K562 (cell line): ENCODE data around the gene DKKL1. TPM values are rescaled to one million over a fixed set of nuclear protein-coding genes. Genes with fewer than 3 reads are reported as not detected.

Experiments
- ATAC-seq: fragments of 200-7000 bp; cut with Tn5 transposase; 3 replicates; pipeline ENCODE4 v1.9.1; 2020; ENCODE audit warnings: moderate library complexity
- BruUV-seq: library from RNA; stranded (reverse); fragments of 400-500 nt; replicated peaks from 2 replicates; lab custom pipeline; 2021; lab: Mats Ljungman, UMichigan
- CTCF ChIA-PET: fragments of 300-600 bp; formaldehyde crosslinking; extraction: SDS; loops from one replicate; lab custom pipeline; 2021; ENCODE audit warnings: low intra/inter-chr PET ratio; lab: Yijun Ruan, JAX
- POLR2A ChIA-PET: fragments of 300-600, 350-650 bp; sonication (Branson Sonifier 250); formaldehyde crosslinking; extraction: SDS; loops from one replicate; lab custom pipeline; 2021; ENCODE audit warnings: antibody characterized with exemption, inconsistent platforms; lab: Yijun Ruan, JAX
- DNase-seq, 4 experiments: peaks; one replicate each; pipeline versions ENCODE4 v3.0.0 to v3.0.0-alpha.2; 2011 to 2018; ENCODE audit warnings: low spot score in 3 of 4, mixed read lengths in 3 of 4; ENCODE audit errors: extremely low read depth in 1 of 4
- FAIRE-seq: peaks from 2 replicates; lab custom pipeline; 2011; peaks lifted over from hg19 to GRCh38; lab: Jason Lieb, UNC
- H2AFZ ChIP-seq: 2 replicates; pipeline ENCODE4 v1.6.0; 2011; ENCODE audit warnings: low read depth, low read length, control low read depth, inconsistent platforms
- H3K27ac ChIP-seq: fragments of 200-600 bp; 3 replicates; pipeline ENCODE4 v1.8.0; 2011; ENCODE audit warnings: low read depth, mild to moderate bottlenecking, control low read depth, inconsistent platforms, low read length, moderate library complexity, mixed read lengths; ENCODE audit errors: extremely low read depth
- H3K27me3 ChIP-seq, 2 experiments: fragments of 300-600 bp in 1 of 2; 2 replicates in 1 of 2; 3 replicates in 1 of 2; pipeline versions ENCODE4 v1.6.0 to v1.8.0; 2011; ENCODE audit warnings: inconsistent platforms in 2 of 2, low read length in 2 of 2, mild to moderate bottlenecking in 1 of 2, mixed read lengths in 1 of 2, moderate library complexity in 1 of 2; ENCODE audit not compliant: control insufficient read depth in 2 of 2, insufficient read depth in 2 of 2
- H3K36me3 ChIP-seq: fragments of 300-600 bp; 3 replicates; pipeline ENCODE4 v1.8.0; 2011; ENCODE audit warnings: mild to moderate bottlenecking, low read length, inconsistent platforms; ENCODE audit not compliant: control insufficient read depth, insufficient read depth
- H3K4me1 ChIP-seq, 2 experiments: fragments of 200-600 bp in 1 of 2; replicated peaks in 1 of 2; 2 replicates in 1 of 2; 3 replicates in 1 of 2; pipeline versions ENCODE4 v1.5.1 to v1.8.0; 2011; ENCODE audit warnings: inconsistent platforms in 2 of 2, low read length in 2 of 2, mild to moderate bottlenecking in 1 of 2, mixed read lengths in 1 of 2, moderate library complexity in 1 of 2; ENCODE audit not compliant: control insufficient read depth in 2 of 2, insufficient read depth in 2 of 2
- H3K4me2 ChIP-seq: 2 replicates; pipeline ENCODE4 v1.6.1; 2011; ENCODE audit warnings: low read length, control low read depth, inconsistent platforms, mixed read lengths; ENCODE audit not compliant: insufficient read depth
- H3K4me3 ChIP-seq: fragments of 200-600 bp; sonication (generic), shearing (Covaris generic); 2 replicates; pipeline ENCODE4 v1.5.1; 2016; ENCODE audit warnings: control low read depth, inconsistent platforms
- H3K79me2 ChIP-seq: fragments of 200-600 bp; 3 replicates; pipeline ENCODE4 v1.8.0; 2011; ENCODE audit warnings: low read length, inconsistent platforms; ENCODE audit not compliant: control insufficient read depth, insufficient read depth
- H3K9ac ChIP-seq, 2 experiments: 2 replicates each; pipeline versions ENCODE4 v1.6.0 to v1.6.1; 2011; ENCODE audit warnings: low read depth in 2 of 2, low read length in 2 of 2, control low read depth in 1 of 2, inconsistent platforms in 1 of 2, mild to moderate bottlenecking in 1 of 2, mixed read lengths in 1 of 2; ENCODE audit not compliant: insufficient read depth in 1 of 2
- H3K9me1 ChIP-seq: one replicate; pipeline ENCODE4 v1.6.0; 2011; ENCODE audit warnings: inconsistent platforms, mild to moderate bottlenecking, low read length, moderate library complexity; ENCODE audit not compliant: control insufficient read depth, insufficient read depth
- H3K9me3 ChIP-seq: replicated peaks from 2 replicates; pipeline ENCODE4 v1.5.1; 2011; ENCODE audit warnings: low read depth, low read length, inconsistent platforms; ENCODE audit not compliant: control insufficient read depth, insufficient read depth
- H4K20me1 ChIP-seq: replicated peaks from 2 replicates; pipeline ENCODE4 v1.6.1; 2011; ENCODE audit warnings: low read length, inconsistent platforms, mixed read lengths; ENCODE audit not compliant: control insufficient read depth, insufficient read depth
- BRD9 ChIP-seq: fragments of 450-650 bp; IDR thresholded peaks from 2 replicates; pipeline ENCODE4 v1.6.1; 2018; ENCODE audit warnings: low read depth; ENCODE audit not compliant: partially characterized antibody
- FIP1L1 ChIP-seq: fragments of 200-400 bp; formaldehyde crosslinking; IDR thresholded peaks from 2 replicates; pipeline ENCODE4 v1.6.1; 2018; ENCODE audit warnings: mild to moderate bottlenecking, low read depth, low read length; ENCODE audit not compliant: poor library complexity, severe bottlenecking
- HLTF ChIP-seq: fragments of 450-650 bp; IDR thresholded peaks from 2 replicates; pipeline ENCODE4 v1.6.1; 2016
- IFI16 ChIP-seq: fragments of 250-450 bp; sonication (Bioruptor Pico); IDR thresholded peaks from 2 replicates; pipeline ENCODE4 v2.1.2; 2022; ENCODE audit warnings: mild to moderate bottlenecking, inconsistent platforms
- KDM1A ChIP-seq, 2 experiments: fragments of 450-650 bp; IDR thresholded peaks; 2 replicates each; pipeline ENCODE4 v1.6.1; 2016; ENCODE audit warnings: mild to moderate bottlenecking in 2 of 2
- L3MBTL2 ChIP-seq: fragments of 450-650 bp; IDR thresholded peaks from 2 replicates; pipeline ENCODE4 v1.6.1; 2016; ENCODE audit warnings: mild to moderate bottlenecking, moderate library complexity
- LEF1 ChIP-seq: fragments of 450-650 bp; IDR thresholded peaks from 2 replicates; pipeline ENCODE4 v1.6.1; 2016; ENCODE audit warnings: mild to moderate bottlenecking
- MTA2 ChIP-seq: fragments of 450-650 bp; IDR thresholded peaks from 2 replicates; pipeline ENCODE4 v1.6.1; 2016; ENCODE audit warnings: low read depth
- NBN ChIP-seq: fragments of 450-650 bp; IDR thresholded peaks from 2 replicates; pipeline ENCODE4 v1.6.1; 2016; ENCODE audit warnings: low read depth, mild to moderate bottlenecking
- NFE2L1 ChIP-seq: fragments of 450-650 bp; IDR thresholded peaks from 2 replicates; pipeline ENCODE4 v1.6.1; 2016; ENCODE audit warnings: missing genetic modification characterization, low read depth, mild to moderate bottlenecking, missing compliant biosample characterization, moderate library complexity, borderline replicate concordance
- NFIC ChIP-seq: fragments of 450-650 bp; IDR thresholded peaks from 2 replicates; pipeline ENCODE4 v1.6.1; 2017; ENCODE audit warnings: mild to moderate bottlenecking, inconsistent platforms
- RAD51 ChIP-seq: fragments of 450-650 bp; IDR thresholded peaks from 2 replicates; pipeline ENCODE4 v1.7.1; 2016; ENCODE audit warnings: low read depth, mild to moderate bottlenecking, borderline replicate concordance
- RCOR1 ChIP-seq, 2 experiments: IDR thresholded peaks; 2 replicates each; pipeline ENCODE4 v1.6.1; 2012; ENCODE audit warnings: low read depth in 2 of 2, low read length in 2 of 2, borderline replicate concordance in 1 of 2, improper control_type of control experiment in 1 of 2
- SLC30A9 ChIP-seq: fragments of 250-450 bp; sonication (Bioruptor Pico); IDR thresholded peaks from 2 replicates; pipeline ENCODE4 v1.8.0; 2022; ENCODE audit warnings: mild to moderate bottlenecking, moderate library complexity
- ZNF133 ChIP-seq: fragments of 250-450 bp; sonication (Bioruptor Pico); IDR thresholded peaks from 2 replicates; pipeline ENCODE4 v1.4.0; 2020; ENCODE audit warnings: mild to moderate bottlenecking
- ZNF23 ChIP-seq: fragments of 250-450 bp; sonication (Bioruptor Pico); IDR thresholded peaks from 2 replicates; pipeline ENCODE4 v1.4.0; 2020; ENCODE audit warnings: mild to moderate bottlenecking
- ZNF232 ChIP-seq: sonication (generic); formaldehyde crosslinking; IDR thresholded peaks from 2 replicates; pipeline ENCODE4 v1.8.0; 2022; ENCODE audit warnings: mild to moderate bottlenecking, missing genetic modification reagents
- ZNF316 ChIP-seq: fragments of 450-650 bp; IDR thresholded peaks from 2 replicates; pipeline ENCODE4 v1.6.1; 2016
- ZNF589 ChIP-seq: fragments of 200-800 bp; sonication (Bioruptor generic); IDR thresholded peaks from 2 replicates; pipeline ENCODE4 v1.6.1; 2016; ENCODE audit warnings: low read depth, missing genetic modification characterization, missing compliant biosample characterization
- in situ Hi-C: fragments of 300-500 bp; cut with MboI; formaldehyde crosslinking; loops from 4 replicates; pipeline ENCODE4 v1.15.0; 2018; ENCODE audit warnings: inconsistent platforms, mixed read lengths
- intact Hi-C: fragments of 100-400 bp; cut with micrococcal nuclease; formaldehyde crosslinking; loops from 2 replicates; pipeline ENCODE4 v1.14.2; 2022
- polyA plus RNA-seq, 8 experiments: library from polyadenylated mRNA; depleted of rRNA in 4 of 8; stranded (reverse) in 5 of 8; unstranded in 3 of 8; fragments of >200 nt; fragmentation: Nextera tagmentation in 2 of 8; fragmentation: Illumina TruSeq in 1 of 8; extraction: Ambion mirVana in 2 of 8; extraction: Trizol in 1 of 8; gene quantifications; 2 replicates each; pipeline versions ENCODE4 v1.2.1 to v1.2.3, GENCODE V29; 2011 to 2014; ENCODE audit warnings: inconsistent platforms in 1 of 8, missing spikeins in 1 of 8
- total RNA-seq, 7 experiments: library from RNA; depleted of rRNA in 6 of 7; stranded (reverse); fragments of >200 nt in 6 of 7; fragmentation: Illumina TruSeq in 2 of 7; extraction: Trizol in 2 of 7; gene quantifications; 2 replicates each; pipeline versions ENCODE4 v1.2.1 to v1.2.3, GENCODE V29; 2011 to 2021; ENCODE audit warnings: low replicate concordance in 1 of 7
- TF ChIP-seq, protein P1 (sequence below), 2 experiments: fragments of 200-800 bp in 1 of 2; sonication (Bioruptor generic) in 1 of 2; sonication (generic) in 1 of 2; formaldehyde crosslinking in 1 of 2; IDR thresholded peaks in 1 of 2; conservative IDR thresholded peaks in 1 of 2; 2 replicates each; pipeline versions ENCODE4 v1.5.0 to v1.6.1; 2016 to 2020; ENCODE audit warnings: missing compliant biosample characterization in 1 of 2, missing genetic modification characterization in 1 of 2, missing genetic modification reagents in 1 of 2
- TF ChIP-seq, protein P2 (sequence below), 2 experiments: fragments of 450-650 bp in 1 of 2; sonication (generic) in 1 of 2; formaldehyde crosslinking; conservative IDR thresholded peaks; 2 replicates each; pipeline versions ENCODE4 v1.4.0 to v1.8.1; 2020 to 2022; ENCODE audit warnings: mild to moderate bottlenecking in 1 of 2, missing genetic modification reagents in 1 of 2

The DKKL1 gene
- total and polyA plus RNA-seq, 9 of the 15 experiments (the other 6 are each of a cell fraction or from before 2014, with no cell fraction given) = 0.15 to 1.7 (median 0.52) TPM

GRCh38 chr19:49364083-49364737 lies 533 bp downstream of the DKKL1 start (continued):
- TF ChIP-seq, protein P1, sequence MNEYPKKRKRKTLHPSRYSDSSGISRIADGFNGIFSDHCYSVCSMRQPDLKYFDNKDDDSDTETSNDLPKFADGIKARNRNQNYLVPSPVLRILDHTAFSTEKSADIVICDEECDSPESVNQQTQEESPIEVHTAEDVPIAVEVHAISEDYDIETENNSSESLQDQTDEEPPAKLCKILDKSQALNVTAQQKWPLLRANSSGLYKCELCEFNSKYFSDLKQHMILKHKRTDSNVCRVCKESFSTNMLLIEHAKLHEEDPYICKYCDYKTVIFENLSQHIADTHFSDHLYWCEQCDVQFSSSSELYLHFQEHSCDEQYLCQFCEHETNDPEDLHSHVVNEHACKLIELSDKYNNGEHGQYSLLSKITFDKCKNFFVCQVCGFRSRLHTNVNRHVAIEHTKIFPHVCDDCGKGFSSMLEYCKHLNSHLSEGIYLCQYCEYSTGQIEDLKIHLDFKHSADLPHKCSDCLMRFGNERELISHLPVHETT (CRISPR knock-in tag; conservative IDR thresholded peaks at IDR 0.05 in 1 of 2, IDR thresholded peaks at IDR 0.05 in 1 of 2) = 0 out of 4 replicates have a peak, but pooled peaks of 1 of the 2 experiments have one; percentile 55
- no peak for TF ChIP-seq RAD51
- TF ChIP-seq FIP1L1 = no peak
- TF ChIP-seq HLTF = 0 out of 2 replicates have a peak, but pooled peaks have one; percentile 26
- TF ChIP-seq L3MBTL2 = peak; percentile 56; the same call in 1 of the 2 replicates
- TF ChIP-seq BRD9 = peak; percentile 19
- 0 out of 2 replicates have a peak, but pooled peaks have one; percentile 50 for TF ChIP-seq LEF1
- TF ChIP-seq NFE2L1 (tag) = no peak
- TF ChIP-seq NFIC = 0 out of 2 replicates have a peak, but pooled peaks have one; percentile 5

GRCh38 chr19:49366110-49366509 lies 2.4 kb downstream of the DKKL1 start:
- H3K4me2 ChIP-seq = no peak overlapping the region
- CTCF ChIA-PET = no interaction called here
- TF ChIP-seq ZNF23 (no peak), IFI16 (CRISPR knock-in tag) (no peak), NBN (no peak), ZNF316 (no peak), MTA2 (no peak), KDM1A (IDR thresholded peaks at IDR 0.05) (peak; percentile 72 to 73; a peak in 3 of 4 replicates), ZNF133 (CRISPR knock-in tag) (no peak), SLC30A9 (CRISPR knock-in tag) (no peak), ZNF232 (CRISPR knock-in tag) (no peak), ZNF589 (CRISPR knock-in tag) (no peak), RCOR1 (IDR thresholded peaks at IDR 0.05; ENCODE audit: borderline replicate concordance in 1 of 2, low read depth in 2 of 2, low read length in 2 of 2) (0 out of 4 replicates have a peak, but pooled peaks of 1 of the 2 experiments have one; percentile 16), FIP1L1 (no peak)
- TF ChIP-seq, protein P2, sequence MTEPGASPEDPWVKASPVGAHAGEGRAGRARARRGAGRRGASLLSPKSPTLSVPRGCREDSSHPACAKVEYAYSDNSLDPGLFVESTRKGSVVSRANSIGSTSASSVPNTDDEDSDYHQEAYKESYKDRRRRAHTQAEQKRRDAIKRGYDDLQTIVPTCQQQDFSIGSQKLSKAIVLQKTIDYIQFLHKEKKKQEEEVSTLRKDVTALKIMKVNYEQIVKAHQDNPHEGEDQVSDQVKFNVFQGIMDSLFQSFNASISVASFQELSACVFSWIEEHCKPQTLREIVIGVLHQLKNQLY (CRISPR knock-in tag; conservative IDR thresholded peaks at IDR 0.05) = no peak

More at GRCh38 chr19:49366110-49366509, 2.4 kb downstream of the DKKL1 start:
- Histone ChIP-seq H4K20me1 (no peaks in the 10 kb centered on the region), H3K36me3 (no peaks in the 10 kb centered on the region), H3K79me2 (peaks cover 6% of the 10 kb centered on the region; the same call in 1 of the 3 replicates), H2AFZ (no peak overlapping the region), H3K4me3 (no peak overlapping the region), H3K9ac (no peak overlapping the region), H3K9me1 (no peaks in the 10 kb centered on the region), H3K4me1 (peaks cover 11 to 42% of the 10 kb centered on the region in 2 experiments), H3K27ac (no peak overlapping the region), H3K27me3 (no peaks in the 10 kb centered on the region), H3K9me3 (peaks cover 7% of the 10 kb centered on the region; the same call in 1 of the 2 replicates)
- no peak for DNase-seq
- no peak for ATAC-seq
- no peak for FAIRE-seq
- in situ Hi-C loops (no loop called here), intact Hi-C loops (no loop called here)
- BruUV-seq = no TSS peak
- POLR2A ChIA-PET = no interaction called here
